NCI-H1092 treated with DMSO at 0.1 percent for 48 hours (cell line): Measurements from ENCODE around the gene LAPTM4A.
A peak's percentile ranks its signal among the peaks of the same experiment; 100 is the strongest.

Experiments
- DNase-seq: peaks from one replicate; lab custom pipeline; 2025; lab: John Stamatoyannopoulos, UW

LAPTM4A gene

DNA sequence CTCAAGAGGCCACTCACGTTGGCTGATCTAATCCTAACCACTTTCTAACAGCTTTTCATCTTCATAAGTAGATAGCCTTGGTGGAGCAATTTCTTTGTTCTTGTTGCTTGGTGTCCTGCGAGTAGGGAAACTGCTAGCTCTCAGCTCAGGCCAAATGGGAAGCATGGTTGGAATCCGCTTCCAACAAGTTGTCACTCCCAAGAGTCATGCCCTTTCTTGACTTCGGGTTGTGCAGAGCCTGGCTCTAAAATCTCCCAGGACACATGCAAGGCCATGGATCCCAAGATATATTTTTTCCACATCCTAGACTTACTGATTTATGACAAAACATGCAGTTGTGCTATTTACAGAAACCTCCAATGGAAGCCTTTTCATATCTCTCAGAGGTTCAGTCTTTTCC, 31.7 kb downstream of the LAPTM4A start:
- no peak for DNase-seq

DNA sequence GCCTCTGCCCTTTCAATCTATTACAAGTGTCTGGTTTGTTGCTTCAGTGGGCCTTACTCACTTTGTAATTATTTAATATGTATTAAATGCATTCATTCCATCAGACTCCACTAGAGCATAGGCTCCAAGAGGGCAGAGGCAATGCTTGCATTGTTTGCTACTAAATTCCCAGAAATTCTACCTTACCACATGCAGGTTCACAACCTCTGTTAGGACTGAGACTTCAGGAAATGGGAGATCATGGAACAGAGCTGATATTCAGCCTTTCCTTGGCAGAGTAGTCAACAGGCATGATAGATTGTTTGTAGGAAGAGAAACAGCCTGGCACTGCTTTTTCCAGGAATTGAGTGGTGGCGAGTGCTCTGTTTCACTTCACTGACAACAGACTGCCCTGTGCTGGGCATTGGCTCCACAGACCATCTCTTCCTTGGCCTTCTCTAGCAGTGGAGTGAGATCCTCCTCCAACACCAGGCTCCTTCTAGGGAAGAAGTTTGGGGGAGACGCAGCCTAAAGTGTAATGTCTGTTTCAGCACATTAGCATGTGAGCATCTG, 32.8 kb downstream of the LAPTM4A start:
- DNase-seq = no peak

DNA sequence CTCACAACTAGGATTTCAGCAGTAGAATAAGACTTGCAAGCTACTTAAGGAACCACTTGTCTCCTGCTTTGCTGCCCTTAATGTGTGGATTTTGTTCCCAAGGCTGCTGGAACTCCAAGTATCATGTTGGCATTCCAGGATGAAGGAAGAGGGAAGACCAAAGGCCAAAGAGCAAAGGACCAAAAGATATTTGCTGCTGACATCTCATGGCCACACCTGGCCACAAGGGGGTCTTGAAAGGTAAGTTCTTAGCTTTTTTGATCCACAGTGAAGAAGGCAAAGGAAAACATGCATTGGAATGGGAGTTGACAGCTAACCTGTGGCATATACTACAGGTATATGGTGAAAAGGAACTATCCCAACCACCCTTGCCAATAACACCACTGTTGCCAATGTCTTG, 35.1 kb downstream of the LAPTM4A start:
- DNase-seq = no peak

DNA sequence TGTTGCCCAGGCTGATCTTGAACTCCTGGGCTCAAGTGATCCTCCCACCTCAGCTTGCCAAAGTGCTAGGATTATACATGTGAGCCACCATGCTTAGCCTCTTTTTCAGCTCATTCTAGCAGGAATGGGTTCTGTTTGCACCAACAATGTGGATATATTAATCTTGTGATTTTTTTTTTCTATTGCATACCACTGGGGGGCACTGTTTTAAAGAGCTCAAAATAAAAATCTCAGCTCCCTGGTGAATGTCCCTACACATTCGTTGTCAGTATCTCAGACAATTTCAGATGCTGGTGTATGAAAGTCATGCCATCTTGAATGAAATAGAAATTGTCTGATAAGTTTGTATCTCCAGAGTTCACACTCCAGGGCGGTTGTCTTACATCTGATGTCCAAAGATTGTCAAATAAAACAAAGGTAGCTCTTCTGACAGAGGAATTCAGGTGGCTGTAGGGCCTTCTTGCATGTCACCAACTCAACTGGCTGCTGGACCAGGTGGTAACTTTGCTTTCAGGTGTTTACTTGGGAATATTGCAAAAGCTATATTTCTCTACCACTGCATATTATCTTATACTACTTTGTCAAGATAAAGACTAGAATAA, 35.8 kb downstream of the LAPTM4A start:
- peak; percentile 29 for DNase-seq

DNA sequence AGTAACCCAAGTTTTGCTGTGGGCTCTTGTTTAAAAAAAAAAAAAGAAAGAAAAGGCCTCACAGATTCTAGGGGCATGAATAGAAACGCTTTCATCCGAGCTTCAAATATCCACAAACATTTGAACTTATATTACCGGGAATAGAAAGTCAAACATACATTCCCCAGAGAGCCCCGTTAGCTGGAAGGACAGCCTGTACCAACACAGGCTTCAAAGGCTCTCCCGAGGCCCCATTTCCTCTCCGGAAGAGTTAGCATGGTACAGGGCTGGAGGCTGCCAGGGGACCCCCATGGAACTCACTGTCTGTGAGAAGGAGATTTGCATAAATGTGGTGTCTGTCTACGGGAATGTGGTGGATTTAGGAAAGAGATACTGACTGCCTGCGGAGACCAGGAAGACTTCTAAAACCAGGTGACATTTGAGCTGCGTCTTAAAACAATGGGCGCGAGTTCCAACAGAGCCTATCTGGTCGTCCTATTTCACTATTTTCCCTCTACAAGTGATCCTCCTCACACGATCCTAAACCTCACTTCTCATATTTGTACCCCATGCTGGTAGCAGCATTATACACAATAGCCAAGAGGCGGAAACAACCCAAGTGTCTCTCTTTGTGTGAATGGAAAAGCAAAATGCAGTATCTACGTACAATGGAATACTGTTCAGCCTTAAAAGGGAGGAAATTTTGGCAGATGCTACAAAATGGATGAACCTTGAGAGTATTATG, 38.1 kb downstream of the LAPTM4A start:
- no peak for DNase-seq

DNA sequence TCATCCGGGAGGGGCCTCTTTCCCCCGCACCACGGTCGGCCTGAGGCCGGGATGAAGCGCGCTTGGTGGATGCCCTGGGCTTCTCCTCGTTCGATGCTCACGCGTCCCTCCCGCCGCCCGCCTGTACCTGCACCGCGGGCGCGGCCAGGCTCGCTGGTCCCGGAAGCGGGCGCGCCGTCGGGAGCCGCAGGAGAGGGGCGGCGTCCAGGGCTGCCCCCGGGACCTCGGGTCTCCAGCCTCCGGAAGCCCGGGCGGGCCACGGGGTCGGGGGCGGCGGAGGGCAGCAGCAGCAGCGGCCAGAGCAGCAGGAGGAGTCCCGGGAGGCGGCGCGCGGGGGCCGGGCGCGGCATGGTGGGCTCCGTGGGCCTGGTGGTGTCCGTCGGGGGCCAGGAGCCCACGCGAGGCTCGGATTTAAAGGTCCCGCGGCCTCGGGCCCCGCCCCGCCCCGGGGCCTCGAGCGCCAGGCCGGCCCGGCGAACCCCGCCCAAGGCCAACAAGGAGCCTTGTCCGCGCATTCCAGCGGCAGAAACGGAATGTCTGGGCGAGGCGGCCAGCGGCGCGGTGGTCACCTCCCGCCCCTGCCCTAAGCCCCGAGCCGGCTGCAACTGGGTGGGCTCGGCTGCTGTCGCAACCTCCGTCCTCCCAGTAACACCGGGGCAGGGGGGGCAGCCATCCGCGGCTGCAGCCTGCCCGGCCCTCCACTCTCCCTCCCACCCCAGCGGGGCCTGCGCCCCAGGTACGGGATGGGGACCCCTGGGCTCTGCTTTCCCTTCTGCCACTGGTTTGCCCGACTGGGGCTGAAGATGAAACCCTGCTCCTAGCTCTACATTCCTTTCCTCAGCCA, 38.9 kb downstream of the LAPTM4A start, which contains the start of gene MATN3:
TSS of gene MATN3 (minus strand) at position 387 of the 844 bp plus-strand sequence. CDS start at position 350, 37 bp downstream.
- no peak for DNase-seq

DNA sequence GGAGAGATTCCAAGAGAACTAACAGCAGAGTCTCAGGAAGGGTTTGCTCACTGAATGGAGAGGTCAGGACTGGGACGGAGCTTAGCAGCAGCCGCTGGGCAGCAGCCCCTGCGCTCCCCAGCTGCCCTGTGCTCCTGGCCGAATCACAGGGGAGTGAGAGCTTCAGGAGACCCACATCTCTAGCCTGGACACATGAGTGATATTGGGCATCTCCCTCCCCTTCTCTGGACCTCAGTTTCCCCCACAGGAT, 39.5 kb downstream of the LAPTM4A start:
- DNase-seq = no peak

DNA sequence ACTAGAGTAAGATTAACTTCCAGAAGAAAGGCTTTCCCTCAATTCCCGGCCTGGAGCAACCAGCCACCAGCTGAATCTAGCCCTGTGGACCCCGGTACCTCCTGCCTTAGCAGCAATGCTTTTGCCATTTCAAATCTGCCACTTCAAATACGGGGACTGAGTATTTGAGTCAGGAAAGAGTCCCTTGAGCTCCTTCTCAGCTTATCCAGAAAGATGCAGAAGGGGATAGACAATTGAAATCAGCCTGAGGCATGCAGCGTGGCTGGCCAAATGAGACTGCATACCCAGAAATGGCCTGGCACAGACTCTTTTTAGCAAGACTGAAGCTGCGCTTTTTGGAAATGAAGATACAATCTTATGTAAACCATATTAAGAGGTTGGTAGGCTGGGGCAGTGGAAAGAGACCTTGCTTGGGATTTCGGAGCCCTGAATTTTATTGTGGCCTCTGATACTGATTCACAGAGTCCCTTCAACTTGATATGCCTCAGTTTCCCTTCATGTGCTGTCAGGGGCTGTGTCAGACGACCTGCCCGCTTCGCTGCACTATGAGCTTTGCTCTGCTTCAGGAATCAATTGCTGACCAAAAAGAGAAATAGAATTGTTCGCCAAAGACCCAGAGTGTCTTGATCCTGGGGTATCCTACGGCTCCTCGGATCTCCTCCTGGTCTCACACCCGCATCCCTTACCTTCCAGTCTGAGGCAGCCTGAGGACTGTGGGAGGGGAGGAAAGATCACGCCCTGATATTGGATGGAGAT, 40.0 kb downstream of the LAPTM4A start:
- no peak for DNase-seq

DNA sequence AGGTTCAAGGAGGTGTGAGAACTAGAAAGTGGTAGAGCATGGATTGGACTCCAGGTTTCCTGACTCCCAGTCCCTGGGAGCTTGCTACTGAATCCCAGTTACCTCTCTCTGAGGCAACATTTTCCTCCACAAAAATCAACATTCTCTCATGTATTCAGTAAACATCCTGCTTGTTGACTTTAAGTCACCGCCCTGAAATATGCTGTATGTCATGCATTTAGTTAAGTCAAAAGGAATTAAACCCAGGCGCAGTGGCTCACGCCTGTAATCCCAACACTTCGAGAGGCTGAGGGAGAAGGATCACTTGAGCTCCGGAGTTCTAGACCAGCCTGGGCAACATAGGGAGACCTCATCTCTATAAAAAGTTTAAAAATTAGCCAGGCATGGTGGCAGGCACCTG, 42.7 kb downstream of the LAPTM4A start:
- no peak for DNase-seq

DNA sequence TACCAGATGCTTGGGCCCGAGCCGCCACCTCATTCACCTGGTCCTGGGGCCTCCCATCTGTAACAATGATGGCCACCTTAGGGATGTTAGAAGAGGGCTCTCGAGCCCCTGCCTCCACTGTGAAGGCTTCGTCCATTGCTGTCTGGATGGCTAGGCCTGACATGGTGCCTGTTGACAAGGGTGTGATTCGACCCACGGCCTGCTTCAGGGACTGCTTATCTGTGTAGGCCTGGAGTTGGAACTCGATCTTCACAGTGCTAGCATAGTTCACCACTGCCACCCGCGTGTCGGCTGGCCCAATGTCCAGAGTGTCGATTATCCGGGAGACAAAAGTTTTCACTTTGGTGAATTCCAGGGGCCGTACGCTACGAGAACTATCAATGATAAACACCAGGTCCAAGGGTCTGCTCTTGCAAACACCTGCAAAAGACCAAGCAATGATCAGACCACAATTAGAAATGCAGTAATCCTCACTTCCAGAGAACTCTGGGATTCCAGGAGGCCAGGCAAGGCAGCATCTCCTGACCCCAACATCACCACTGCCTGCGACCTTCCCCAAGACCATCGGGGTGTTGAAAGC, 45.4 kb downstream of the LAPTM4A start:
- DNase-seq = no peak

DNA sequence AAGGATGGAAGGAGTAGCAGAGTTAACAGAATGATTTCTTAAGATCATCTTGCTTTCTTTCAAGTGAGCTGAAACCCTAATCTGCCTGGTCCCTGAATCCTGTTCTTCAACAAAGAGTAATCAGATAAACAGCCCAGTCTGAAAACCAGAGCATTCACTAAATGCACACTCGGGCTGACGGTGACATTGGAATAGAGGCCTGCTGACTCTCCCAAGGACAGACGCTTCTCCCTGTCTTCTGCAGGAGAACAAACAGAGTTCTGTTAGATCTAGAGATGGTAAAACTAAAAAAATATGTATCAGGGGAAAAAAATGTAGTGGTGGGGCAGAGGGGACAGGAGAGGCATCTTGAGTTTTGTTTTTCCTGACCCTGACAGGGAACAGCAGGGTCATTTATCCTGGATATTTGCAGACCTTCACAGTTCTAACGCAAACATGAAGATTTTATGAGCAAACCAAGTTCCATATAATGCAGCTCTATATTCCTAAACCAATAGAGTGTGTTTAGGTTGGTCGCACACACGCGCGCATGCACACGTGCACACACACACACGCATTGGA, 46.3 kb downstream of the LAPTM4A start:
- no peak for DNase-seq

DNA sequence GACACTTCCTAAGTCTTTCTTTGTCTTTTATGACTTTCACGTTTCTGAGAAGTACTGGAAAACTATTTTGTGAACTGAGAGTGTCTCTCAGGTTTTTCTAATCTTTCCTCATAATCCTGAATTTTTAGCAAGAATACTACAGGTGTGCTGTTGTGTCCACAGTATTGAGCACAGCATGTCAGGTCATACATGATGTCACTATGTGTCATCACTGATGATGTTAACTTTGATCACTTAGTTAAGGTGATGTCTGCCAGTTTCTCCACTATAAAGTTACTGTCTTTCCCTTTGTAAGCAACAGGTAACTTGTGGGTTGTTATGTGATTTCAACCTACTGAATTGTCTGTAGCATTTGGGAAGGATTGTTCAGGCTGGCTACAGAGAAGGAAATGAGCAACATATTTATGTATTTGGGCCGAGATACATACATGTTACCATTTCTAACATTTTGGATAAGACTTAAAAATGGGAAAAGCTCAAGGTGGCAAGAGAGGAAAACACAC, 50.0 kb downstream of the LAPTM4A start:
- no peak for DNase-seq

DNA sequence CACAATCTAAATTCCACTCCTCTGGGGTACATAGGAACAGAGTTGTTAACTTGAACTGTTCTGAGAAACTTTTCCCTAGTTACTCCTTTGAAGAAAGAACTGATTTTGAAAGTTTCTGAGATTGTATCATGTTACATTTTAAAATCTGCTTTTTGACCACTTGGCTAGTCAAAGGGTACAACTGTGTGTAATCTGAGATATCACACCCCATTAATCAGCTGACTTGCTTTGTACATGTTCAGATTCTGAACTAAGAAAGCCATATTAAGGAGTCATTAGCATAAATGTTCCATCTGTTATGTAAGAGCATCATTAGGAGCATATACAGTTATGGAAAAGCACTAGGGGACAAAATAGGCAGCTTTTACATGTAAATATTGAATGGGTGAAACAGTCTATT, 57.7 kb downstream of the LAPTM4A start:
- no peak for DNase-seq

DNA sequence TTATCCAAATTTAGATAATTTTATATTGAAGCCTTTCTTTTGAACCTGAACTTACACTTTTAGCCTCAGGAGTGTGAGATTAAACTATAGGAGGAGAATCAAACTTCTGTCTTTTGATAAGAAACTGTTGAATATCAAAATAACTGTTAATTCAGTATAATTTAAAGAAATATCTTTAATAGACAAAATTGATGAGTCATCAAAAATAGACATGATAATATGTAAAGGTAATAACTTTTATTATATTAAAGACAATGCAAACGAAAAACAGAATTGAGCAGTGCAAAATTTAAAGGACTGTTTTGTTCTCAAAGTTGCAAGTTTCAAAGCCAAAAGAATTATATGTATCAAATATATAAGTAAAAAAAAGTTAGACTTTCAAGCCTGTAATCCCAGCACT, 59.5 kb downstream of the LAPTM4A start:
- DNase-seq = no peak

DNA sequence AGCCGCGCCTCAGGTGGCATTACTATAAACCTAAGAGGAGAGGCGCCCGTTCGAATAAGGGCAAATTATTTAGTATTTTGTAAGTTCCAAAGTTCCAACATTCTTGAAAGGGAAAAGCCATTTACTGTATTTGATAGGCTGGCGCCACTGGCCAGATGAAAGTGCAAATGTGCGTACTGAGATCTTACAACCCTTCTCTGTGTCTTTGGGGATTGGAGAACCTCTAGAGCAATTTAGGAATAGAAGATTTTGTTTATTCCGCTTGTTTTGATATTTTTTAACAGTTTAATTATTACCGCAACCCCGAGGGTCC, 61.1 kb downstream of the LAPTM4A start:
- DNase-seq = no peak

DNA sequence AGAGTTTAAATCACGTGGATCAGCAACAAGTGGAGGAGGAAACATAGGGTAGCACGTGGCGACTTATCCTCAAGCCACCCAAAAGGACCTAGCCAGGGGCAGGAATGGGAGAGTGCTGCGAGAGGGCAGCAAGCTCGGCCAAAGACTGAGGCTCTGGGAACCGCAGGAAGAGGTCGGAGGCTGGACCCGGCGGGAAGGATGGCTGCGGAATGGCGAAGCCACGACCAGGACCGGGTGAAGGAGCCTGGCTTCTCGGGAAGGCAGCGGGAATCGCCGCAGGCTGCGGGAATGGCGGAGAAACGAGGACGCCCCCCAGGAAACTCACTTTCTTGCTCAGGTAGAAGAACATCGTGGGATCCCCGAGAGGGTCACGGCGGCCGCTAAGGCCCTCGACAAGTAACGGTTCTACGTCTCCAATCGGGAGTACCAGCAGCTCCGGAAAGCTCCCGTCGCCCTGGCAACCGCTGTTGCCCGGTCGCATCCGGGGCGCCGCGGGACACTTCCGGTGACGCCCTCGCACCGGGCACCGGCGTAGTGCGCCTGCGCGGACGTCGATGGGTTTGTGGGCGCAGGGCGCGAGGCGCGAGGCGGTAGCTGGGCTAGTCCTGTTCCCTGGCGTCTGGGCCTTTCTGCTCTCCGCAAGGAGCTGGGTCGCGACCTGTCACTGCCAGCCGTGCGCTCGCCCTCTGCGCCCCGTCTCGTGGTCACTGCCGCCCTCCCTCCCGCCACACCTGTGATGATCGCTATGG, 61.6 kb downstream of the LAPTM4A start, which contains the start of gene WDR35:
TSS of gene WDR35 (minus strand) at position 439 of the 749 bp plus-strand sequence. CDS start at position 349, 90 bp downstream.
- DNase-seq = peak; percentile 79

DNA sequence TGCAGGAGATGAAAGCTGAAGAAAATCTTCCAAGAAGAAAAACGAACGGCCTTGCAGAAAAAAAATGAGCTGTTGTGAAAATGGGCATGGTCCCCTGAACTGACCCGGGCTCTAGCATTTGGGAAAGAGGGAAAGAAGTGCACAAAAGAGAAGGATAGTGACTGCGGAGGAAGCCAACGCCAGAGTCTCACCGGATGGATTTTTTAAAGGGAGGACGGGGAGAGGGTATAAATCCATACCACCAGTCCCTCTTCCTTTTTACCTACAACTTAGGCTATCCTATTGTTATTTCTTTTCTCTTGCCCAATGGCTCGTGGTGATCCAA, 62.1 kb downstream of the LAPTM4A start:
- no peak for DNase-seq

DNA sequence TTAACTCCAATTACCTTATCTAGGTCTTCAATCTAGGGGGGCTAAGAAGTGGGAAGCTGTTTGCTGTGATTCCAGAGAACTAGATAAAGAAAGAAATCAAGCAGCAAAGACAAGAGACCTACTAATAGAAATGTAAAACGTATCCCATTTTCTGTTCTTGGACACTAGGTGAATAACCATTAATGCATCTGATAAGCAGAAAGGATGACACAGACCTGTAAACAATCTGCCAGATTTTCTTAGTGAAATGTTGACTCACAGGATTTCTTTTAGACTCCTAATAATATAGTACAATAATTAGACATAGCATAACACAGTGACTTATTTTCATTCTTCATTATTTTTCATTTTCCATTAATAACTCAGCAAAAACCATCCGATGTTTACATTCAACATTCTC, 62.8 kb downstream of the LAPTM4A start:
- no peak for DNase-seq

DNA sequence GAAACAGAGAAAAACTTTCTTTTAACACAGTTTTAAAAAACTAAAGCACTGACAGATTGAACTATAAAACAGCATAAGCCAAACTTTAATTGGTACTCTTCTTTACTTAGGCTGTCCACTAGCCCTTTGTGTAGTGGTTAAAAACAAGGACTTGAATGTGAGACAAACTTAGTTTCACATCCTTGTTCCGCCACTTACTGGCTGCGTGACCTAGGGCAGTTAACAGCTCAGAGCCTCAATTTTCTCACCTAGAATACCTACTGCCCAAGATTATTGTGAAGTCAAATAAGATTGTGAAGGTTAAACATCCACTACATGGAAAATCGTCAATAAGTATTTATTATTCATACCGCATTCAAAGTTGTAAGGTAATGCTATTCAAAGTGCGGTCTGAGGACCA, 63.5 kb downstream of the LAPTM4A start:
- DNase-seq = no peak
